Measurements from ENCODE around the gene NACA.

NACA gene

GRCh38 chr12:56763753-56764657 lies 38.9 kb upstream of the NACA start:
- Histone ChIP-seq H3K27ac (ENCODE audit: low read depth, low read length) (no peak overlapping the region), H3K36me3 (ENCODE audit: control insufficient read depth, low read length) (no peaks in the 10 kb centered on the region), H3K9me3 (ENCODE audit: control insufficient read depth, insufficient read depth, low read length) (no peaks in the 10 kb centered on the region), H3K27me3 (ENCODE audit: control insufficient read depth, low read length) (no peaks in the 10 kb centered on the region), H3K4me3 (ENCODE audit: low read length) (no peak overlapping the region), H4K20me1 (ENCODE audit: control insufficient read depth, insufficient read depth, low read depth, low read length) (no peaks in the 10 kb centered on the region), H3K4me1 (ENCODE audit: control insufficient read depth, low read length) (peaks cover 25% of the 10 kb centered on the region), H3K4me2 (ENCODE audit: low read length) (no peak overlapping the region), H3F3A (ENCODE audit: control insufficient read depth, insufficient read depth) (no peaks in the 10 kb centered on the region), H3K79me2 (ENCODE audit: control insufficient read depth, low read length) (no peaks in the 10 kb centered on the region), H3K9me2 (replicated peaks; ENCODE audit: control insufficient read depth, low read length) (no peaks in the 10 kb centered on the region)
- TF ChIP-seq, protein P1, sequence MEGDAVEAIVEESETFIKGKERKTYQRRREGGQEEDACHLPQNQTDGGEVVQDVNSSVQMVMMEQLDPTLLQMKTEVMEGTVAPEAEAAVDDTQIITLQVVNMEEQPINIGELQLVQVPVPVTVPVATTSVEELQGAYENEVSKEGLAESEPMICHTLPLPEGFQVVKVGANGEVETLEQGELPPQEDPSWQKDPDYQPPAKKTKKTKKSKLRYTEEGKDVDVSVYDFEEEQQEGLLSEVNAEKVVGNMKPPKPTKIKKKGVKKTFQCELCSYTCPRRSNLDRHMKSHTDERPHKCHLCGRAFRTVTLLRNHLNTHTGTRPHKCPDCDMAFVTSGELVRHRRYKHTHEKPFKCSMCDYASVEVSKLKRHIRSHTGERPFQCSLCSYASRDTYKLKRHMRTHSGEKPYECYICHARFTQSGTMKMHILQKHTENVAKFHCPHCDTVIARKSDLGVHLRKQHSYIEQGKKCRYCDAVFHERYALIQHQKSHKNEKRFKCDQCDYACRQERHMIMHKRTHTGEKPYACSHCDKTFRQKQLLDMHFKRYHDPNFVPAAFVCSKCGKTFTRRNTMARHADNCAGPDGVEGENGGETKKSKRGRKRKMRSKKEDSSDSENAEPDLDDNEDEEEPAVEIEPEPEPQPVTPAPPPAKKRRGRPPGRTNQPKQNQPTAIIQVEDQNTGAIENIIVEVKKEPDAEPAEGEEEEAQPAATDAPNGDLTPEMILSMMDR (IDR thresholded peaks at IDR 0.05; ENCODE audit: low read depth, low read length, poor library complexity, severe bottlenecking) = no peak
- no peak for TF ChIP-seq EZH2phosphoT487 (IDR thresholded peaks at IDR 0.05; ENCODE audit: borderline replicate concordance, low read length)

GRCh38 chr12:56761812-56762211 lies 36.7 kb upstream of the NACA start:
- peaks cover 18% of the 10 kb centered on the region for H3K4me1 ChIP-seq (ENCODE audit: control insufficient read depth, low read length)
- H3F3A ChIP-seq (ENCODE audit: control insufficient read depth, insufficient read depth) = no peaks in the 10 kb centered on the region
- no peak overlapping the region for H3K4me3 ChIP-seq (ENCODE audit: low read length)
- no peaks in the 10 kb centered on the region for H4K20me1 ChIP-seq (ENCODE audit: control insufficient read depth, insufficient read depth, low read depth, low read length)
- no peaks in the 10 kb centered on the region for H3K36me3 ChIP-seq (ENCODE audit: control insufficient read depth, low read length)
- no peak overlapping the region for H3K4me2 ChIP-seq (ENCODE audit: low read length)
- no peaks in the 10 kb centered on the region for H3K79me2 ChIP-seq (ENCODE audit: control insufficient read depth, low read length)
- no peaks in the 10 kb centered on the region for H3K9me2 ChIP-seq (replicated peaks; ENCODE audit: control insufficient read depth, low read length)
- no peak overlapping the region for H3K27ac ChIP-seq (ENCODE audit: low read depth, low read length)
- no peaks in the 10 kb centered on the region for H3K9me3 ChIP-seq (ENCODE audit: control insufficient read depth, insufficient read depth, low read length)
- TF ChIP-seq, protein P1 (IDR thresholded peaks at IDR 0.05; ENCODE audit: low read depth, low read length, poor library complexity, severe bottlenecking) = no peak
- TF ChIP-seq EZH2phosphoT487 (IDR thresholded peaks at IDR 0.05; ENCODE audit: borderline replicate concordance, low read length) = no peak
- no peaks in the 10 kb centered on the region for H3K27me3 ChIP-seq (ENCODE audit: control insufficient read depth, low read length)

- Histone ChIP-seq H3K9me2 (replicated peaks; ENCODE audit: control insufficient read depth, low read length) (no peaks in the 10 kb centered on the region), H4K20me1 (ENCODE audit: control insufficient read depth, insufficient read depth, low read depth, low read length) (no peaks in the 10 kb centered on the region), H3K4me2 (ENCODE audit: low read length) (no peak overlapping the region), H3K4me1 (ENCODE audit: control insufficient read depth, low read length) (peaks cover 7% of the 10 kb centered on the region; the same call in 1 of the 2 replicates), H3K9me3 (ENCODE audit: control insufficient read depth, insufficient read depth, low read length) (no peaks in the 10 kb centered on the region), H3K4me3 (ENCODE audit: low read length) (no peak overlapping the region), H3K36me3 (ENCODE audit: control insufficient read depth, low read length) (no peaks in the 10 kb centered on the region), H3F3A (ENCODE audit: control insufficient read depth, insufficient read depth) (no peaks in the 10 kb centered on the region), H3K27ac (ENCODE audit: low read depth, low read length) (no peak overlapping the region), H3K27me3 (ENCODE audit: control insufficient read depth, low read length) (no peaks in the 10 kb centered on the region), H3K79me2 (ENCODE audit: control insufficient read depth, low read length) (no peaks in the 10 kb centered on the region)
- TF ChIP-seq, protein P1 (IDR thresholded peaks at IDR 0.05; ENCODE audit: low read depth, low read length, poor library complexity, severe bottlenecking) = no peak
- no peak for TF ChIP-seq EZH2phosphoT487 (IDR thresholded peaks at IDR 0.05; ENCODE audit: borderline replicate concordance, low read length)
These were observed 35.4 kb upstream of the NACA start for GRCh38 chr12:56760460-56760859.
